Endothelial cell of umbilical vein (primary cell): ENCODE results near the gene PCDH9. TPM values are rescaled to one million over a fixed set of nuclear protein-coding genes. Genes with fewer than 3 reads are reported as not detected.

ENCODE experiments used
- BruUV-seq: library from RNA; stranded (reverse); fragments of 400-500 nt; replicated peaks from 2 replicates; lab custom pipeline; 2021; lab: Mats Ljungman, UMichigan
- CTCF ChIA-PET: fragments of 300-600, 350-600 bp; sonication (Branson Sonifier 250); formaldehyde crosslinking; loops from one replicate; lab custom pipeline; 2021; ENCODE audit warnings: antibody characterized with exemption, inconsistent platforms; lab: Charles Lee
- POLR2A ChIA-PET: fragments of 300-600, 350-600 bp; sonication (Branson Sonifier 250); formaldehyde crosslinking; loops from one replicate; lab custom pipeline; 2021; ENCODE audit warnings: antibody characterized with exemption, inconsistent platforms; lab: Charles Lee
- DNase-seq: peaks from one replicate; pipeline ENCODE4 v3.0.0-alpha.2; 2011; ENCODE audit warnings: low read depth, low spot score
- FAIRE-seq: peaks from 2 replicates; lab custom pipeline; 2011; peaks lifted over from hg19 to GRCh38; lab: Jason Lieb, UNC
- H2AFZ ChIP-seq: 2 replicates; pipeline ENCODE4 v1.6.0; 2012; ENCODE audit warnings: low read depth, low read length, control low read depth, inconsistent platforms
- H3K27ac ChIP-seq: 2 replicates; pipeline ENCODE4 v1.5.1; 2011; ENCODE audit warnings: low read depth, mild to moderate bottlenecking, control low read depth, low read length, moderate library complexity; ENCODE audit not compliant: insufficient read depth
- H3K27me3 ChIP-seq, 2 experiments: 2 replicates each; pipeline versions ENCODE4 v1.6.0 to v1.6.1; 2011; ENCODE audit warnings: low read length in 2 of 2, mixed read lengths in 1 of 2; ENCODE audit not compliant: control insufficient read depth in 2 of 2, insufficient read depth in 2 of 2
- H3K36me3 ChIP-seq, 2 experiments: 2 replicates in 1 of 2; 3 replicates in 1 of 2; pipeline ENCODE4 v1.5.1; 2011; ENCODE audit warnings: low read length in 2 of 2, mild to moderate bottlenecking in 1 of 2, moderate library complexity in 1 of 2; ENCODE audit not compliant: control insufficient read depth in 2 of 2, insufficient read depth in 2 of 2; ENCODE audit errors: extremely low read depth in 1 of 2
- H3K4me1 ChIP-seq: 3 replicates; pipeline ENCODE4 v1.5.1; 2011; ENCODE audit warnings: mild to moderate bottlenecking, low read length; ENCODE audit not compliant: control insufficient read depth, insufficient read depth; ENCODE audit errors: extremely low read depth
- H3K4me2 ChIP-seq: 2 replicates; pipeline ENCODE4 v1.6.1; 2011; ENCODE audit warnings: low read length, control low read depth, mixed read lengths; ENCODE audit not compliant: insufficient read depth
- H3K4me3 ChIP-seq, 3 experiments: fragments of 200-600 bp in 1 of 3; sonication (generic), shearing (Covaris generic) in 1 of 3; replicated peaks in 1 of 3; 2 replicates each; pipeline ENCODE4 v1.5.1; 2011 to 2016; ENCODE audit warnings: control low read depth in 3 of 3, low read length in 3 of 3, mild to moderate bottlenecking in 2 of 3, inconsistent platforms in 1 of 3, low read depth in 1 of 3, moderate library complexity in 1 of 3; ENCODE audit not compliant: insufficient read depth in 1 of 3
- H3K79me2 ChIP-seq: 2 replicates; pipeline ENCODE4 v1.6.0; 2012; ENCODE audit warnings: low read length, inconsistent platforms; ENCODE audit not compliant: control insufficient read depth, insufficient read depth
- H3K9ac ChIP-seq: replicated peaks from 2 replicates; pipeline ENCODE3; 2011; ENCODE audit warnings: low read length, control low read depth; ENCODE audit not compliant: insufficient read depth; ENCODE audit errors: extremely low read depth
- H3K9me1 ChIP-seq: replicated peaks from 3 replicates; pipeline ENCODE4 v1.6.0; 2011; ENCODE audit warnings: mild to moderate bottlenecking, low read length; ENCODE audit not compliant: control insufficient read depth, insufficient read depth; ENCODE audit errors: extremely low read depth
- H3K9me3 ChIP-seq: replicated peaks from 2 replicates; pipeline ENCODE4 v1.5.1; 2012; ENCODE audit warnings: low read length, inconsistent platforms; ENCODE audit not compliant: control insufficient read depth, insufficient read depth
- H4K20me1 ChIP-seq: replicated peaks from 2 replicates; pipeline ENCODE3; 2011; ENCODE audit warnings: mild to moderate bottlenecking, low read length; ENCODE audit not compliant: control insufficient read depth, insufficient read depth; ENCODE audit errors: extremely low read depth
- CTCF ChIP-seq, 2 donors: IDR thresholded peaks; 1 replicate in 1 of 2; 2 replicates in 1 of 2; pipeline ENCODE4 v1.5.1; 2011; ENCODE audit warnings: low read length in 2 of 2, mild to moderate bottlenecking in 2 of 2, moderate library complexity in 2 of 2, control low read depth in 1 of 2, inconsistent platforms in 1 of 2, low read depth in 1 of 2; ENCODE audit not compliant: insufficient read depth in 1 of 2; ENCODE audit errors: extremely low read depth in 1 of 2
- EZH2 ChIP-seq: IDR thresholded peaks from 2 replicates; pipeline ENCODE4 v1.6.1; 2012; ENCODE audit warnings: borderline replicate concordance, low read depth, mild to moderate bottlenecking, moderate library complexity, low read length, inconsistent platforms; ENCODE audit not compliant: severe bottlenecking
- FOS ChIP-seq: IDR thresholded peaks from 2 replicates; pipeline ENCODE4 v1.6.1; 2011; ENCODE audit warnings: mild to moderate bottlenecking, low read length, moderate library complexity, borderline replicate concordance; ENCODE audit not compliant: insufficient read depth
- GATA2 ChIP-seq: IDR thresholded peaks from 2 replicates; pipeline ENCODE4 v1.7.0; 2011; ENCODE audit warnings: low read depth, mild to moderate bottlenecking, moderate library complexity, mixed read lengths, low read length; ENCODE audit not compliant: insufficient read length, insufficient read depth
- JUN ChIP-seq: IDR thresholded peaks from 2 replicates; pipeline ENCODE4 v1.6.1; 2011; ENCODE audit warnings: borderline replicate concordance, low read depth; ENCODE audit not compliant: insufficient read length, insufficient read depth
- MAX ChIP-seq: IDR thresholded peaks from 2 replicates; pipeline ENCODE4 v1.6.1; 2011; ENCODE audit not compliant: insufficient read depth, insufficient read length
- MYC ChIP-seq: IDR thresholded peaks from one replicate; pipeline ENCODE4 v1.6.1; 2011; ENCODE audit warnings: mild to moderate bottlenecking, low read depth, low read length
- POLR2A ChIP-seq: IDR thresholded peaks from 2 replicates; pipeline ENCODE4 v1.6.1; 2012; ENCODE audit warnings: low read depth, mild to moderate bottlenecking, control low read depth, low read length
- POLR2AphosphoS5 ChIP-seq: IDR thresholded peaks from 2 replicates; pipeline ENCODE4 v1.6.1; 2012; ENCODE audit warnings: low read depth, mild to moderate bottlenecking, control low read depth, low read length, moderate library complexity; ENCODE audit not compliant: insufficient read depth
- dilution Hi-C: fragments of 300-500 bp; cut with MboI; formaldehyde crosslinking; loops from one replicate; pipeline ENCODE4 v1.15.0; 2019; ENCODE audit warnings: low sequenced_read_pairs; ENCODE audit not compliant: extremely low pct_ligation_motif_present
- intact Hi-C: fragments of 100-400 bp; cut with micrococcal nuclease; formaldehyde crosslinking; loops from one replicate; pipeline ENCODE4 v1.10.0; 2022
- polyA plus RNA-seq, 4 experiments: library from polyadenylated mRNA; depleted of rRNA in 3 of 4; stranded (reverse) in 3 of 4; unstranded in 1 of 4; fragments of >200 nt; gene quantifications; 2 replicates each; pipeline versions ENCODE4 v1.2.1 to v1.2.3, GENCODE V29; 2011 to 2012; ENCODE audit warnings: missing spikeins in 1 of 4
- total RNA-seq: library from RNA; stranded (reverse); gene quantifications from 2 replicates; pipeline ENCODE4 v1.2.3, GENCODE V29; 2021

The PCDH9 gene
- total and polyA plus RNA-seq, 2 donors (not counting 3 experiments of a cell fraction or from before 2014, with no cell fraction given): 1.1 to 5.2 TPM

DNA sequence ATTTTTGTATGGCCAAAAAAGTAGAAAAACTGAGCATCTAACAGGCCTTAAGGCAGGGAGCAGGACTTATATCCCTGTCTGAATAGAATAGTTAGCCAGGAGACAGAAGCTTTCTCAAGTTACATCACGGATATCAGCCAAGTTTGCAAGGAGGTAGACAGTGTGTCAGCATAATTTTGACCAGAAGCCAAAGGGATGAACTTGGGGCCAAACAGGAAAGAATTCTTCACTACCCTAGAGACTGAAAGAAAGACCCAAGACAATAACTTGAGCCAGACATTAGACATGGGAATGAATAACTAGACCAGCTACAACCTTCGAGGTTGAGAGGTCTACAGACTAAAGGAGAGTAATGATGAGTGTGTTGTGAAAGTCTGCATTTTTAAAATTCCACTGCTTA is 48.1 kb upstream of the PCDH9 start:
- ChIA-PET CTCF (no interaction called here), POLR2A (no interaction called here)
- no peak for TF ChIP-seq CTCF (IDR thresholded peaks at IDR 0.05; ENCODE audit: extremely low read depth in 1 of 2, insufficient read depth in 1 of 2, low read depth in 1 of 2, low read length in 2 of 2)
- no peak for TF ChIP-seq MYC
- TF ChIP-seq POLR2A: no peak
- TF ChIP-seq GATA2: no peak
- no peak for TF ChIP-seq FOS
- TF ChIP-seq EZH2: no peak
- TF ChIP-seq POLR2AphosphoS5: no peak
- TF ChIP-seq MAX: no peak
- TF ChIP-seq JUN: no peak
- Histone ChIP-seq H3K4me1 (no peaks in the 10 kb centered on the region), H3K9me3 (no peaks in the 10 kb centered on the region), H4K20me1 (no peaks in the 10 kb centered on the region), H3K27me3 (no peaks in the 10 kb centered on the region), H3K36me3 (no peaks in the 10 kb centered on the region), H2AFZ (no peak overlapping the region), H3K4me2 (no peak overlapping the region), H3K79me2 (no peaks in the 10 kb centered on the region), H3K9ac (no peak overlapping the region), H3K9me1 (no peaks in the 10 kb centered on the region), H3K27ac (no peak overlapping the region), H3K4me3 (no peak overlapping the region)
- no peak for DNase-seq
- FAIRE-seq: no peak
- dilution Hi-C loops (no loop called here), intact Hi-C loops (no loop called here)
- no TSS peak for BruUV-seq
